ENCODE results near the gene FDX2. TPM values are rescaled to one million over a fixed set of nuclear protein-coding genes. Genes with fewer than 3 reads are reported as not detected.

Gene FDX2
- total and polyA plus RNA-seq, 2 of the 13 experiments (the other 11 are each of a cell fraction or from before 2014, with no cell fraction given) = 21.0 to 24.7 TPM

GRCh38 chr19:10288662-10289166, 27.1 kb downstream of the FDX2 start (continued):
- TF ChIP-seq GLI4 (CRISPR knock-in tag; IDR thresholded peaks at IDR 0.05; ENCODE audit: borderline replicate concordance) (0 out of 2 replicates have a peak, but pooled peaks have one; percentile 28), STAT6 (CRISPR knock-in tag; IDR thresholded peaks at IDR 0.05; ENCODE audit: borderline replicate concordance) (no peak), ZFP82 (CRISPR knock-in tag; IDR thresholded peaks at IDR 0.05; ENCODE audit: borderline replicate concordance) (peak; percentile 53; the same call in 1 of the 2 replicates), NONO (IDR thresholded peaks at IDR 0.05) (no peak), NONO (CRISPR knock-in tag; conservative IDR thresholded peaks at IDR 0.05) (no peak), DR1 (CRISPR knock-in tag; IDR thresholded peaks at IDR 0.05) (no peak), REPIN1 (CRISPR knock-in tag; IDR thresholded peaks at IDR 0.05; ENCODE audit: borderline replicate concordance, low read depth) (0 out of 2 replicates have a peak, but pooled peaks have one; percentile 8), NFYB (CRISPR knock-in tag; IDR thresholded peaks at IDR 0.05) (peak; percentile 78), ZBTB4 (CRISPR knock-in tag; IDR thresholded peaks at IDR 0.05; ENCODE audit: borderline replicate concordance) (no peak), SP2 (CRISPR knock-in tag; IDR thresholded peaks at IDR 0.05) (peak; percentile 55; the same call in 1 of the 2 replicates), ZNF775 (CRISPR knock-in tag; IDR thresholded peaks at IDR 0.05; ENCODE audit: borderline replicate concordance) (0 out of 2 replicates have a peak, but pooled peaks have one; percentile 28), CBFB (CRISPR knock-in tag; IDR thresholded peaks at IDR 0.05) (no peak), ASH2L (IDR thresholded peaks at IDR 0.05; ENCODE audit: insufficient read length, low read depth, low read length) (peak; percentile 36), ZNF564 (CRISPR knock-in tag; IDR thresholded peaks at IDR 0.05) (0 out of 2 replicates have a peak, but pooled peaks have one; percentile 22)
- TF ChIP-seq, protein P1, sequence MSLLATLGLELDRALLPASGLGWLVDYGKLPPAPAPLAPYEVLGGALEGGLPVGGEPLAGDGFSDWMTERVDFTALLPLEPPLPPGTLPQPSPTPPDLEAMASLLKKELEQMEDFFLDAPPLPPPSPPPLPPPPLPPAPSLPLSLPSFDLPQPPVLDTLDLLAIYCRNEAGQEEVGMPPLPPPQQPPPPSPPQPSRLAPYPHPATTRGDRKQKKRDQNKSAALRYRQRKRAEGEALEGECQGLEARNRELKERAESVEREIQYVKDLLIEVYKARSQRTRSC (CRISPR knock-in tag; IDR thresholded peaks at IDR 0.05; ENCODE audit: low read depth) = no peak
- TF ChIP-seq, protein P2, sequence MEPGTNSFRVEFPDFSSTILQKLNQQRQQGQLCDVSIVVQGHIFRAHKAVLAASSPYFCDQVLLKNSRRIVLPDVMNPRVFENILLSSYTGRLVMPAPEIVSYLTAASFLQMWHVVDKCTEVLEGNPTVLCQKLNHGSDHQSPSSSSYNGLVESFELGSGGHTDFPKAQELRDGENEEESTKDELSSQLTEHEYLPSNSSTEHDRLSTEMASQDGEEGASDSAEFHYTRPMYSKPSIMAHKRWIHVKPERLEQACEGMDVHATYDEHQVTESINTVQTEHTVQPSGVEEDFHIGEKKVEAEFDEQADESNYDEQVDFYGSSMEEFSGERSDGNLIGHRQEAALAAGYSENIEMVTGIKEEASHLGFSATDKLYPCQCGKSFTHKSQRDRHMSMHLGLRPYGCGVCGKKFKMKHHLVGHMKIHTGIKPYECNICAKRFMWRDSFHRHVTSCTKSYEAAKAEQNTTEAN (CRISPR knock-in tag; conservative IDR thresholded peaks at IDR 0.05) = no peak
- TF ChIP-seq, protein P3, sequence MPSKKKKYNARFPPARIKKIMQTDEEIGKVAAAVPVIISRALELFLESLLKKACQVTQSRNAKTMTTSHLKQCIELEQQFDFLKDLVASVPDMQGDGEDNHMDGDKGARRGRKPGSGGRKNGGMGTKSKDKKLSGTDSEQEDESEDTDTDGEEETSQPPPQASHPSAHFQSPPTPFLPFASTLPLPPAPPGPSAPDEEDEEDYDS (CRISPR knock-in tag; IDR thresholded peaks at IDR 0.05) = peak; percentile 31; the same call in 1 of the 2 replicates
- TF ChIP-seq, protein P4, sequence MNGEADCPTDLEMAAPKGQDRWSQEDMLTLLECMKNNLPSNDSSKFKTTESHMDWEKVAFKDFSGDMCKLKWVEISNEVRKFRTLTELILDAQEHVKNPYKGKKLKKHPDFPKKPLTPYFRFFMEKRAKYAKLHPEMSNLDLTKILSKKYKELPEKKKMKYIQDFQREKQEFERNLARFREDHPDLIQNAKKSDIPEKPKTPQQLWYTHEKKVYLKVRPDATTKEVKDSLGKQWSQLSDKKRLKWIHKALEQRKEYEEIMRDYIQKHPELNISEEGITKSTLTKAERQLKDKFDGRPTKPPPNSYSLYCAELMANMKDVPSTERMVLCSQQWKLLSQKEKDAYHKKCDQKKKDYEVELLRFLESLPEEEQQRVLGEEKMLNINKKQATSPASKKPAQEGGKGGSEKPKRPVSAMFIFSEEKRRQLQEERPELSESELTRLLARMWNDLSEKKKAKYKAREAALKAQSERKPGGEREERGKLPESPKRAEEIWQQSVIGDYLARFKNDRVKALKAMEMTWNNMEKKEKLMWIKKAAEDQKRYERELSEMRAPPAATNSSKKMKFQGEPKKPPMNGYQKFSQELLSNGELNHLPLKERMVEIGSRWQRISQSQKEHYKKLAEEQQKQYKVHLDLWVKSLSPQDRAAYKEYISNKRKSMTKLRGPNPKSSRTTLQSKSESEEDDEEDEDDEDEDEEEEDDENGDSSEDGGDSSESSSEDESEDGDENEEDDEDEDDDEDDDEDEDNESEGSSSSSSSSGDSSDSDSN (CRISPR knock-in tag; IDR thresholded peaks at IDR 0.05) = no peak
